ENCODE results near the gene RFX8.
"Not testable (repeated sequence)": the region's sequence is repeated elsewhere in the genome, so short reads cannot be mapped to it uniquely, and the experiment has no call there.

The RFX8 gene

GRCh38 chr2:101485856-101486255, 10.9 kb upstream of the RFX8 start:
- no peak for DNase-seq

- DNase-seq = no peak
Measured at GRCh38 chr2:101480764-101481163, 5.9 kb upstream of the RFX8 start.

- no peak for DNase-seq
Measured at GRCh38 chr2:101479810-101480209, 4.9 kb upstream of the RFX8 start.

- DNase-seq = no peak
Measured at GRCh38 chr2:101479328-101479727, 4.4 kb upstream of the RFX8 start.

GRCh38 chr2:101478181-101479001, 3.5 kb upstream of the RFX8 start:
- DNase-seq = no peak

- no peak for DNase-seq
Measured at GRCh38 chr2:101477556-101477955, 2.6 kb upstream of the RFX8 start.

- DNase-seq = no peak
Measured at GRCh38 chr2:101476605-101477208, 1.8 kb upstream of the RFX8 start.

- peak in 1 of 2 donors; percentile 19 for DNase-seq
Measured at GRCh38 chr2:101473911-101474701, 806 bp downstream of the RFX8 start.

GRCh38 chr2:101473591-101473910, 1.4 kb downstream of the RFX8 start:
- DNase-seq = no peak

- no peak for DNase-seq
Measured at GRCh38 chr2:101469863-101470262, 5.0 kb downstream of the RFX8 start.

GRCh38 chr2:101467306-101467705, 7.6 kb downstream of the RFX8 start:
- DNase-seq = no peak

- DNase-seq = no peak
Measured at GRCh38 chr2:101466426-101466825, 8.5 kb downstream of the RFX8 start.

- DNase-seq = no peak
Measured at GRCh38 chr2:101464841-101465240, 10.1 kb downstream of the RFX8 start.

- peak in 1 of 2 donors; percentile 57 for DNase-seq
Measured at GRCh38 chr2:101463911-101464641, 10.8 kb downstream of the RFX8 start.

GRCh38 chr2:101463421-101463820, 11.5 kb downstream of the RFX8 start:
- no peak for DNase-seq

GRCh38 chr2:101461381-101461780, 13.5 kb downstream of the RFX8 start:
- DNase-seq = no peak

- DNase-seq = not testable (repeated sequence)
Measured at GRCh38 chr2:101454408-101454807, 20.5 kb downstream of the RFX8 start.

GRCh38 chr2:101450965-101451364, 23.9 kb downstream of the RFX8 start:
- DNase-seq = no peak

GRCh38 chr2:101446869-101447268, 28.0 kb downstream of the RFX8 start:
- DNase-seq = peak in 1 of 2 donors; percentile 20

GRCh38 chr2:101442667-101443061, 32.2 kb downstream of the RFX8 start:
- DNase-seq = no peak

- DNase-seq = no peak
Measured at GRCh38 chr2:101442042-101442666, 32.8 kb downstream of the RFX8 start.

- no peak for DNase-seq
Measured at GRCh38 chr2:101440127-101440738, 34.7 kb downstream of the RFX8 start.
